Mesendoderm (in vitro differentiated cells): ENCODE results near the gene CCDC91.
"Not testable (repeated sequence)": the region's sequence is repeated elsewhere in the genome, so short reads cannot be mapped to it uniquely, and the experiment has no call there.

Source experiments
- DNase-seq: peaks from one replicate; pipeline ENCODE4 v3.0.0; 2013
- H2AK5ac ChIP-seq: 2 replicates; pipeline ENCODE4 v1.6.1; 2013; ENCODE audit warnings: low read length, inconsistent platforms
- H2BK120ac ChIP-seq: 2 replicates; pipeline ENCODE4 v1.6.1; 2013; ENCODE audit warnings: low read depth, mild to moderate bottlenecking, low read length, moderate library complexity, mixed read lengths
- H2BK15ac ChIP-seq: replicated peaks from 2 replicates; pipeline ENCODE4 v1.6.1; 2013; ENCODE audit warnings: low read depth, mild to moderate bottlenecking, moderate library complexity
- H2BK5ac ChIP-seq: 2 replicates; pipeline ENCODE4 v1.6.1; 2013; ENCODE audit warnings: low read length, inconsistent platforms
- H3K18ac ChIP-seq: 2 replicates; pipeline ENCODE4 v1.6.1; 2013; ENCODE audit warnings: mild to moderate bottlenecking, low read length, mixed read lengths
- H3K23ac ChIP-seq: one replicate; pipeline ENCODE4 v1.6.1; 2013; ENCODE audit warnings: low read length
- H3K27ac ChIP-seq: 2 replicates; pipeline ENCODE4 v1.5.1; 2013; ENCODE audit warnings: low read depth, mild to moderate bottlenecking, inconsistent platforms, low read length, moderate library complexity
- H3K27me3 ChIP-seq: 2 replicates; pipeline ENCODE4 v1.6.1; 2013; ENCODE audit warnings: low read length, control low read depth, mild to moderate bottlenecking, inconsistent platforms; ENCODE audit not compliant: insufficient read depth, poor library complexity
- H3K36me3 ChIP-seq: 2 replicates; pipeline ENCODE4 v1.6.1; 2013; ENCODE audit warnings: low read length, inconsistent platforms; ENCODE audit not compliant: control insufficient read depth, insufficient read depth
- H3K4ac ChIP-seq: one replicate; pipeline ENCODE4 v1.6.1; 2013; ENCODE audit warnings: low read depth, mild to moderate bottlenecking, low read length, moderate library complexity
- H3K4me1 ChIP-seq: 2 replicates; pipeline ENCODE4 v1.6.1; 2013; ENCODE audit warnings: low read depth, low read length, inconsistent platforms; ENCODE audit not compliant: control insufficient read depth
- H3K4me2 ChIP-seq: 2 replicates; pipeline ENCODE4 v1.6.1; 2013; ENCODE audit warnings: low read length
- H3K4me3 ChIP-seq: 2 replicates; pipeline ENCODE4 v1.5.1; 2013; ENCODE audit warnings: mild to moderate bottlenecking, low read length
- H3K56ac ChIP-seq: one replicate; pipeline ENCODE4 v1.6.1; 2013; ENCODE audit warnings: low read length
- H3K79me1 ChIP-seq: 2 replicates; pipeline ENCODE4 v1.6.1; 2013; ENCODE audit warnings: low read length, inconsistent platforms
- H3K79me2 ChIP-seq: 2 replicates; pipeline ENCODE4 v1.6.1; 2013; ENCODE audit warnings: mild to moderate bottlenecking, low read length; ENCODE audit not compliant: control insufficient read depth, insufficient read depth
- H3K9ac ChIP-seq: 2 replicates; pipeline ENCODE4 v1.6.1; 2013; ENCODE audit warnings: low read length, inconsistent platforms
- H4K5ac ChIP-seq: one replicate; pipeline ENCODE4 v1.6.1; 2013; ENCODE audit warnings: low read length
- H4K8ac ChIP-seq: one replicate; pipeline ENCODE4 v1.6.1; 2013; ENCODE audit warnings: low read depth, mild to moderate bottlenecking, control low read depth, low read length, moderate library complexity
- WGBS: extraction: QIAGEN DNeasy Blood & Tissue Kit; methylation state at CpG from one replicate; pipeline ENCODE4 v1.1.7; 2013; ENCODE audit warnings: low lambda C conversion rate, missing lambda C conversion rate; ENCODE audit not compliant: insufficient coverage; ENCODE audit errors: extremely low coverage; 5-methylcytosine and 5-hydroxymethylcytosine counted together

The CCDC91 gene

DNA sequence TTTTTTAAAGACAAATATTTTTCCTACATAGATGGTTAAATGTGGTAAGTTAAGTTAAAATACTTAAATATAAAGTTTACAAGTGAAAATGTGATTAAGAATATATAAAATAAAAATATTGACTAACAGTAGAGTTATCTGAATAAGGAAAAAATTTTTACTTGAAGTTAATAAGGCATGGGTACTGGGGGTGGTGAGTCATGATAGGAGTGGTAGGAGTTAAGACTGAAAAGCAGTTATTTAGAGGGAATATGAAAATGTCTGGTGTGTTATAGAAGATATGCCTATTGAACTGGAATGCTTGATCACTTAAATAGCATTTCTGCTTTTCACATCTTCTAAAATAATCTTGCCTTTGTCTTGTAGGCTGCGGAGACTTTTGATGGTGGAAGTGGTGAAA lies 68.7 kb downstream of the CCDC91 start:
- WGBS = no CpG with 5 or more reads among the region's 1 CpG
- H2BK15ac ChIP-seq = no peak overlapping the region

DNA sequence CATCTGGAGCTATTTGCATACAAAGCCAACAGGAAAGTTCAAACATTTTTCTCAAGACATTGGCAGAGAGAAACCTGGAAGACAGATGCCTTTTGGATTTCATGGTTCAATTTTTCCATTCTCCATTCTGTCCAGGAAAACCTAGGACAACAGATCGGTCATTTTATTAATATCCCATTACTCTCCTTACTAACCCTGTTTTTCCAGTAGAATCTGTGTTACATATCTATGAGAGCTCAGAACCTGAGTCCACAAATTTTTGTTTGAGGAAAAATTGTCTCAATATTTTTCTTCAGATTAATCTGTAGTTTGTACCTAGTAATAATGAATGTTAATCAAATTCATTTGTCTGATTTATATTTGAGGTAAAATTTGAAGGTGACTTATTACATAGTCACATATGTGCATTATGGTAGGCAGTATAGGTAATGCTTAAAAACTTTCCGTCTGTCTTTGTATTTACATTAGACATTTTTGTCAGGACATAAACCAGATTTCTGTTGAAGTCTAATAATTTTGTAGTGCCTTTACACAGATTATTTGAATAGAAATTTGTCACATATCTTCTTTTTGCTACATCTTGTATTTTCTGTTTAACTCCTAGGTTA lies 75.3 kb downstream of the CCDC91 start:
- no peak overlapping the region for H2AK5ac ChIP-seq
- no peak overlapping the region for H4K8ac ChIP-seq
- H3K23ac ChIP-seq = no peak overlapping the region
- no peaks in the 10 kb centered on the region for H3K79me1 ChIP-seq
- no peaks in the 10 kb centered on the region for H3K27me3 ChIP-seq
- H3K36me3 ChIP-seq = no peaks in the 10 kb centered on the region
- H3K9ac ChIP-seq = no peak overlapping the region
- H3K4me2 ChIP-seq = no peak overlapping the region
- H3K4ac ChIP-seq = no peak overlapping the region
- H3K18ac ChIP-seq = no peak overlapping the region
- H3K56ac ChIP-seq = no peak overlapping the region
- H3K79me2 ChIP-seq = no peaks in the 10 kb centered on the region
- H2BK120ac ChIP-seq = no peak overlapping the region
- no peak overlapping the region for H4K5ac ChIP-seq
- H2BK5ac ChIP-seq = no peak overlapping the region
- H3K27ac ChIP-seq = no peak overlapping the region
- DNase-seq = no peak
- no peaks in the 10 kb centered on the region for H3K4me1 ChIP-seq
- no peak overlapping the region for H2BK15ac ChIP-seq
- WGBS = no CpG with 5 or more reads among the region's 2 CpGs
- no peak overlapping the region for H3K4me3 ChIP-seq

More for the DNA sequence above, 68.7 kb downstream of the CCDC91 start:
- no peak overlapping the region for H3K23ac ChIP-seq
- H3K4me2 ChIP-seq = no peak overlapping the region
- no peak overlapping the region for H3K56ac ChIP-seq
- H2AK5ac ChIP-seq = no peak overlapping the region
- no peaks in the 10 kb centered on the region for H3K27me3 ChIP-seq
- no peaks in the 10 kb centered on the region for H3K4me1 ChIP-seq
- no peaks in the 10 kb centered on the region for H3K36me3 ChIP-seq
- H2BK5ac ChIP-seq = no peak overlapping the region
- no peak overlapping the region for H3K27ac ChIP-seq
- H4K5ac ChIP-seq = no peak overlapping the region
- no peak for DNase-seq
- H3K4me3 ChIP-seq = no peak overlapping the region
- no peak overlapping the region for H4K8ac ChIP-seq
- H3K18ac ChIP-seq = no peak overlapping the region
- H3K4ac ChIP-seq = no peak overlapping the region
- H2BK120ac ChIP-seq = no peak overlapping the region
- H3K79me1 ChIP-seq = no peaks in the 10 kb centered on the region
- H3K9ac ChIP-seq = no peak overlapping the region
- H3K79me2 ChIP-seq = no peaks in the 10 kb centered on the region

- H2AK5ac ChIP-seq, H3K9ac ChIP-seq, H3K79me1 ChIP-seq, H2BK15ac ChIP-seq, DNase-seq, H3K27me3 ChIP-seq, H3K23ac ChIP-seq, H3K4me1 ChIP-seq, H3K27ac ChIP-seq, H4K5ac ChIP-seq, H3K79me2 ChIP-seq, H3K4me3 ChIP-seq, H2BK5ac ChIP-seq, H3K18ac ChIP-seq, H4K8ac ChIP-seq, H2BK120ac ChIP-seq, H3K36me3 ChIP-seq, H3K4ac ChIP-seq, H3K56ac ChIP-seq, H3K4me2 ChIP-seq: not testable (repeated sequence)
- no CpG with 5 or more reads among the region's 5 CpGs for WGBS
Measured at GRCh38 chr12:28267920-28268607, 77.8 kb downstream of the CCDC91 start.

- no peak overlapping the region for H3K18ac ChIP-seq
- H3K9ac ChIP-seq = no peak overlapping the region
- H3K27me3 ChIP-seq = no peaks in the 10 kb centered on the region
- no peak overlapping the region for H2BK15ac ChIP-seq
- no peak overlapping the region for H3K4me3 ChIP-seq
- no peak overlapping the region for H3K56ac ChIP-seq
- WGBS = no CpG with 5 or more reads among the region's 3 CpGs
- no peak overlapping the region for H3K23ac ChIP-seq
- no peaks in the 10 kb centered on the region for H3K36me3 ChIP-seq
- H4K8ac ChIP-seq = no peak overlapping the region
- no peak overlapping the region for H2AK5ac ChIP-seq
- H3K4ac ChIP-seq = no peak overlapping the region
- H3K79me1 ChIP-seq = no peaks in the 10 kb centered on the region
- no peak overlapping the region for H3K27ac ChIP-seq
- H3K4me1 ChIP-seq = no peaks in the 10 kb centered on the region
- H2BK5ac ChIP-seq = no peak overlapping the region
- H3K4me2 ChIP-seq = no peak overlapping the region
- no peak overlapping the region for H2BK120ac ChIP-seq
- no peaks in the 10 kb centered on the region for H3K79me2 ChIP-seq
- no peak overlapping the region for H4K5ac ChIP-seq
- DNase-seq = no peak
Measured at GRCh38 chr12:28268608-28269229, 78.5 kb downstream of the CCDC91 start.

- no peak overlapping the region for H3K4ac ChIP-seq
- H3K79me2 ChIP-seq = no peaks in the 10 kb centered on the region
- WGBS = no CpG with 5 or more reads among the region's 1 CpG
- no peaks in the 10 kb centered on the region for H3K79me1 ChIP-seq
- H2BK15ac ChIP-seq = no peak overlapping the region
- H3K9ac ChIP-seq = no peak overlapping the region
- H3K27ac ChIP-seq = no peak overlapping the region
- no peak overlapping the region for H2AK5ac ChIP-seq
- no peaks in the 10 kb centered on the region for H3K36me3 ChIP-seq
- no peak overlapping the region for H4K8ac ChIP-seq
- no peak for DNase-seq
- H3K18ac ChIP-seq = no peak overlapping the region
- H4K5ac ChIP-seq = no peak overlapping the region
- no peaks in the 10 kb centered on the region for H3K4me1 ChIP-seq
- no peak overlapping the region for H2BK5ac ChIP-seq
- no peak overlapping the region for H3K4me2 ChIP-seq
- H3K23ac ChIP-seq = no peak overlapping the region
- no peaks in the 10 kb centered on the region for H3K27me3 ChIP-seq
- no peak overlapping the region for H2BK120ac ChIP-seq
- H3K4me3 ChIP-seq = no peak overlapping the region
- H3K56ac ChIP-seq = no peak overlapping the region
Measured at GRCh38 chr12:28269851-28270250, 79.6 kb downstream of the CCDC91 start.
